SK-N-MC (cell line): ENCODE measurements around the gene SAMD14.

Experiments used
- EZH2 ChIP-seq: fragments of 200-600 bp; sonication (generic); IDR thresholded peaks from one replicate; pipeline ENCODE4 v1.6.1; 2017; ENCODE audit warnings: antibody characterized with exemption
- FOXP2 ChIP-seq: optimal IDR thresholded peaks from 2 replicates; pipeline ENCODE3; 2011; ENCODE audit warnings: mild to moderate bottlenecking, moderate library complexity; ENCODE audit not compliant: insufficient read depth; ENCODE audit errors: extremely low read length, control extremely low read depth
- POLR2AphosphoS5 ChIP-seq: IDR thresholded peaks from 2 replicates; pipeline ENCODE4 v1.6.1; 2012; ENCODE audit warnings: mild to moderate bottlenecking, low read depth, low read length, borderline replicate concordance

GRCh38 chr17:50070908-50071680, 58.9 kb downstream of the SAMD14 start:
- TF ChIP-seq EZH2: no peak
- no peak for TF ChIP-seq POLR2AphosphoS5
- no peak for TF ChIP-seq FOXP2
